H9 (cell line): ENCODE data around the gene LAMC1. TPM values are rescaled to one million over a fixed set of nuclear protein-coding genes. Genes with fewer than 3 reads are reported as not detected.

ENCODE experiments used
- DNase-seq: peaks from one replicate; pipeline ENCODE4 v3.0.0-alpha.2; 2017
- H2AFZ ChIP-seq: one replicate; pipeline ENCODE4 v1.6.1; 2013; ENCODE audit warnings: mild to moderate bottlenecking, low read length, control low read depth, moderate library complexity
- H2AK5ac ChIP-seq: 2 replicates; pipeline ENCODE4 v1.6.1; 2013; ENCODE audit warnings: low read length, control low read depth, mixed read lengths; ENCODE audit not compliant: insufficient read length
- H2BK120ac ChIP-seq: one replicate; pipeline ENCODE4 v1.6.1; 2013; ENCODE audit warnings: low read depth, mild to moderate bottlenecking, low read length, control low read depth, inconsistent platforms; ENCODE audit not compliant: poor library complexity, severe bottlenecking
- H2BK12ac ChIP-seq: 2 replicates; pipeline ENCODE4 v1.6.1; 2013; ENCODE audit warnings: low read length, control low read depth, mixed read lengths, low read depth; ENCODE audit not compliant: insufficient read length
- H2BK15ac ChIP-seq: 2 replicates; pipeline ENCODE4 v1.6.1; 2013; ENCODE audit warnings: low read depth, low read length, control low read depth
- H2BK20ac ChIP-seq: one replicate; pipeline ENCODE4 v1.6.1; 2013; ENCODE audit warnings: low read depth, mild to moderate bottlenecking, low read length, control low read depth, inconsistent platforms; ENCODE audit not compliant: poor library complexity, severe bottlenecking
- H2BK5ac ChIP-seq: 2 replicates; pipeline ENCODE4 v1.6.1; 2013; ENCODE audit warnings: low read length, control low read depth, mixed read lengths; ENCODE audit not compliant: insufficient read length
- H3K14ac ChIP-seq: 2 replicates; pipeline ENCODE4 v1.6.1; 2013; ENCODE audit warnings: low read length, control low read depth; ENCODE audit not compliant: insufficient read depth
- H3K18ac ChIP-seq: 2 replicates; pipeline ENCODE4 v1.6.1; 2013; ENCODE audit warnings: low read depth, mild to moderate bottlenecking, mixed read lengths, low read length, control low read depth; ENCODE audit not compliant: insufficient read length
- H3K23ac ChIP-seq: 2 replicates; pipeline ENCODE4 v1.6.1; 2013; ENCODE audit warnings: low read length, control low read depth, mixed read lengths, low read depth; ENCODE audit not compliant: insufficient read length
- H3K23me2 ChIP-seq: 2 replicates; pipeline ENCODE4 v1.6.1; 2013; ENCODE audit warnings: low read depth, mild to moderate bottlenecking, mixed read lengths, low read length, control low read depth; ENCODE audit not compliant: insufficient read length, poor library complexity, severe bottlenecking
- H3K27ac ChIP-seq: 2 replicates; pipeline ENCODE4 v1.5.1; 2013; ENCODE audit warnings: low read length, control low read depth, mixed read lengths, low read depth; ENCODE audit not compliant: insufficient read length
- H3K27me3 ChIP-seq: 2 replicates; pipeline ENCODE4 v1.6.1; 2013; ENCODE audit warnings: low read length, control low read depth, inconsistent platforms; ENCODE audit not compliant: insufficient read depth
- H3K4ac ChIP-seq: 2 replicates; pipeline ENCODE4 v1.6.1; 2013; ENCODE audit warnings: low read depth, mild to moderate bottlenecking, control low read depth, inconsistent platforms, low read length, moderate library complexity
- H3K4me1 ChIP-seq: 2 replicates; pipeline ENCODE4 v1.6.1; 2013; ENCODE audit warnings: low read length, control low read depth, inconsistent platforms; ENCODE audit not compliant: insufficient read depth
- H3K4me2 ChIP-seq: 2 replicates; pipeline ENCODE4 v1.6.1; 2013; ENCODE audit warnings: low read length, control low read depth, mixed read lengths; ENCODE audit not compliant: insufficient read length, insufficient read depth
- H3K56ac ChIP-seq: 2 replicates; pipeline ENCODE4 v1.6.1; 2013; ENCODE audit warnings: low read depth, mild to moderate bottlenecking, mixed read lengths, low read length, control low read depth; ENCODE audit not compliant: insufficient read length
- H3K79me1 ChIP-seq: 2 replicates; pipeline ENCODE4 v1.6.1; 2013; ENCODE audit warnings: low read depth, mild to moderate bottlenecking, moderate library complexity, low read length, control low read depth, inconsistent platforms; ENCODE audit not compliant: insufficient read depth, poor library complexity, severe bottlenecking
- H3K79me2 ChIP-seq: 2 replicates; pipeline ENCODE4 v1.6.1; 2013; ENCODE audit warnings: low read length, control low read depth, inconsistent platforms; ENCODE audit not compliant: insufficient read depth
- H3K9ac ChIP-seq: 2 replicates; pipeline ENCODE4 v1.6.1; 2013; ENCODE audit warnings: low read length, control low read depth, mixed read lengths; ENCODE audit not compliant: insufficient read length; ENCODE audit errors: extremely low read depth
- H3K9me3 ChIP-seq: one replicate; pipeline ENCODE4 v1.6.1; 2013; ENCODE audit warnings: low read depth, low read length, inconsistent platforms; ENCODE audit not compliant: control insufficient read depth
- H3T11ph ChIP-seq: one replicate; pipeline ENCODE4 v1.6.1; 2013; ENCODE audit warnings: mild to moderate bottlenecking, low read length, control low read depth, inconsistent platforms
- H4K20me1 ChIP-seq: one replicate; pipeline ENCODE4 v1.6.1; 2013; ENCODE audit not compliant: control insufficient read depth, insufficient read length, insufficient read depth
- H4K5ac ChIP-seq: 2 replicates; pipeline ENCODE4 v1.6.1; 2013; ENCODE audit warnings: low read depth, mild to moderate bottlenecking, mixed read lengths, low read length, control low read depth; ENCODE audit not compliant: insufficient read length
- H4K8ac ChIP-seq: replicated peaks from 2 replicates; pipeline ENCODE4 v1.6.1; 2013; ENCODE audit warnings: low read length, control low read depth, mixed read lengths, low read depth; ENCODE audit not compliant: insufficient read length
- H4K91ac ChIP-seq: 2 replicates; pipeline ENCODE4 v1.6.1; 2013; ENCODE audit warnings: low read depth, mild to moderate bottlenecking, moderate library complexity, mixed read lengths, low read length, control low read depth; ENCODE audit not compliant: insufficient read length
- H3K27ac Mint-ChIP-seq, 3 experiments: 2 replicates in 2 of 3; 3 replicates in 1 of 3; pipeline ENCODE4 v1.8.0; 2020 to 2021; ENCODE audit warnings: mixed read lengths in 3 of 3, mild to moderate bottlenecking in 1 of 3, moderate library complexity in 1 of 3
- H3K27me3 Mint-ChIP-seq: 2 replicates; pipeline ENCODE4 v1.8.0; 2021; ENCODE audit warnings: low read depth, mild to moderate bottlenecking, moderate library complexity, mixed read lengths
- H3K36me3 Mint-ChIP-seq, 3 experiments: 2 replicates in 2 of 3; 3 replicates in 1 of 3; pipeline ENCODE4 v1.8.0; 2020 to 2021; ENCODE audit warnings: low read depth in 3 of 3, mixed read lengths in 3 of 3; ENCODE audit not compliant: insufficient read depth in 1 of 3
- H3K4me1 Mint-ChIP-seq, 2 experiments: 2 replicates each; pipeline ENCODE4 v1.8.0; 2020; ENCODE audit warnings: mixed read lengths in 2 of 2
- H3K4me3 Mint-ChIP-seq, 2 experiments: 2 replicates in 1 of 2; 3 replicates in 1 of 2; pipeline ENCODE4 v1.8.0; 2020 to 2021; ENCODE audit warnings: mild to moderate bottlenecking in 2 of 2, mixed read lengths in 2 of 2, moderate library complexity in 1 of 2
- H3K9me3 Mint-ChIP-seq, 2 experiments: 2 replicates in 1 of 2; 3 replicates in 1 of 2; pipeline ENCODE4 v1.8.0; 2020; ENCODE audit warnings: mild to moderate bottlenecking in 2 of 2, mixed read lengths in 2 of 2, moderate library complexity in 1 of 2
- WGBS: extraction: QIAGEN DNeasy Blood & Tissue Kit; methylation state at CpG from one replicate; pipeline ENCODE4 v1.1.7; 2013; ENCODE audit warnings: missing lambda C conversion rate, low lambda C conversion rate, mixed read lengths; ENCODE audit not compliant: insufficient read length; ENCODE audit errors: extremely low coverage; 5-methylcytosine and 5-hydroxymethylcytosine counted together
- total RNA-seq: library from RNA; stranded (reverse); gene quantifications from 2 replicates; pipeline ENCODE4 v1.2.1, GENCODE V29; 2021
- TF ChIP-seq, protein P1 (sequence below): fragments of 200-600 bp; sonication (generic); conservative IDR thresholded peaks from 3 replicates; pipeline ENCODE4 v1.8.0; 2021; ENCODE audit warnings: antibody characterized with exemption, mild to moderate bottlenecking

The LAMC1 gene
- total RNA-seq, 1 experiment from 2014 or later = 96.2 TPM

DNA sequence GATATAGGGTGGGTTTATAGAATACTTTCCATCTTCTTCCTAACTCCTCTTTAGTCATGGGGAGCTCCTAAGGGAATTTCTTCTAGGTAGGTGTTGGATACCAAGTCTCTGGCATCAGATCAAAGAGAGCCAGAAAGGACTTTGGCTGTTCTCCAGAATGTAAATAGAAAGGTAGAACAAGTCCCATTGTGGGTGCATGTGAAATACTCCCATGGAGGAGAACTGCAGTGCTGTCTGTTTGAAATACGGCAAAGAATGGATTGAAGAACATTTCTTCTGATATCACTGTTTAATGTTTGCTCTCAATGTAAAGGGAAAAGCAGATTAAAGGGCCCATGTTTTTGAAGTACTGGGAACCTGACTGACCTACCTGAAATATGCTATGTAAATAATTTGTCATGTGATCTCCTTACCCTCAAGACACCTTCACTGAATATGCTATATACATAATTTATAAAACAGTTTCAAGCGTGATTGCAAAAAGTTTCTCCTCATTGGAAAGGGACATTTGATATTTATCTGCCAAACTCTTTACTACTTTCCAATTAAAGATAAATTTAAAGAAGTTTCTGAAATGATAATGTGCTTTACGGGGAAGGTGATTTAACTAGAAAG is 65.9 kb downstream of the LAMC1 start:
- H3K27ac Mint-ChIP-seq = no peak overlapping the region
- WGBS = no CpG with 5 or more reads among the region's 3 CpGs
- no peak overlapping the region for H3K56ac ChIP-seq

More for the DNA sequence above, 65.9 kb downstream of the LAMC1 start:
- Histone ChIP-seq H2BK12ac (no peak overlapping the region), H3K27ac (no peak overlapping the region), H3T11ph (no peak overlapping the region), H4K5ac (no peak overlapping the region), H3K9ac (no peak overlapping the region), H2BK5ac (no peak overlapping the region), H2BK15ac (no peak overlapping the region), H4K20me1 (no peaks in the 10 kb centered on the region), H3K4me1 (peaks cover 2% of the 10 kb centered on the region; the same call in 1 of the 2 replicates), H2BK20ac (no peak overlapping the region), H3K27me3 (no peaks in the 10 kb centered on the region), H3K23ac (no peak overlapping the region), H4K8ac (no peak overlapping the region), H3K18ac (no peak overlapping the region), H2AFZ (no peak overlapping the region), H3K4me2 (no peak overlapping the region), H3K9me3 (no peaks in the 10 kb centered on the region), H3K4ac (no peak overlapping the region), H3K14ac (no peak overlapping the region), H3K23me2 (no peaks in the 10 kb centered on the region), H4K91ac (no peak overlapping the region), H3K79me1 (no peaks in the 10 kb centered on the region), H2AK5ac (no peak overlapping the region), H3K79me2 (peaks cover 4% of the 10 kb centered on the region; the same call in 1 of the 2 replicates), H2BK120ac (no peak overlapping the region)
- DNase-seq = no peak
- TF ChIP-seq, protein P1, sequence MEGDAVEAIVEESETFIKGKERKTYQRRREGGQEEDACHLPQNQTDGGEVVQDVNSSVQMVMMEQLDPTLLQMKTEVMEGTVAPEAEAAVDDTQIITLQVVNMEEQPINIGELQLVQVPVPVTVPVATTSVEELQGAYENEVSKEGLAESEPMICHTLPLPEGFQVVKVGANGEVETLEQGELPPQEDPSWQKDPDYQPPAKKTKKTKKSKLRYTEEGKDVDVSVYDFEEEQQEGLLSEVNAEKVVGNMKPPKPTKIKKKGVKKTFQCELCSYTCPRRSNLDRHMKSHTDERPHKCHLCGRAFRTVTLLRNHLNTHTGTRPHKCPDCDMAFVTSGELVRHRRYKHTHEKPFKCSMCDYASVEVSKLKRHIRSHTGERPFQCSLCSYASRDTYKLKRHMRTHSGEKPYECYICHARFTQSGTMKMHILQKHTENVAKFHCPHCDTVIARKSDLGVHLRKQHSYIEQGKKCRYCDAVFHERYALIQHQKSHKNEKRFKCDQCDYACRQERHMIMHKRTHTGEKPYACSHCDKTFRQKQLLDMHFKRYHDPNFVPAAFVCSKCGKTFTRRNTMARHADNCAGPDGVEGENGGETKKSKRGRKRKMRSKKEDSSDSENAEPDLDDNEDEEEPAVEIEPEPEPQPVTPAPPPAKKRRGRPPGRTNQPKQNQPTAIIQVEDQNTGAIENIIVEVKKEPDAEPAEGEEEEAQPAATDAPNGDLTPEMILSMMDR = no peak
- H3K27me3 Mint-ChIP-seq = no peaks in the 10 kb centered on the region
- peaks cover 46 to 48% of the 10 kb centered on the region in 2 experiments for H3K4me1 Mint-ChIP-seq
- H3K4me3 Mint-ChIP-seq = no peak overlapping the region
- no peaks in the 10 kb centered on the region for H3K9me3 Mint-ChIP-seq
- 0 out of 7 replicates have a peak, but pooled peaks cover 0 to 2% (median 0%) of the 10 kb centered on the region in 3 experiments for H3K36me3 Mint-ChIP-seq
